AG04449 (cell line): ENCODE results near the gene CSNK1G2.

ENCODE experiments used
- CTCF ChIA-PET: fragments of 350-600 bp; formaldehyde crosslinking; extraction: SDS; loops from one replicate; lab custom pipeline; 2021; ENCODE audit warnings: antibody characterized with exemption; lab: Yijun Ruan, JAX
- POLR2A ChIA-PET: fragments of 400-600, 350-600 bp; formaldehyde crosslinking; extraction: SDS; loops from one replicate; lab custom pipeline; 2020; ENCODE audit warnings: antibody characterized with exemption, inconsistent platforms; lab: Yijun Ruan, JAX
- DNase-seq: peaks from one replicate; pipeline ENCODE4 v3.0.0-alpha.2; 2010; ENCODE audit warnings: low read depth, low spot score
- H3K4me3 ChIP-seq: 2 replicates; pipeline ENCODE4 v1.5.1; 2011; ENCODE audit warnings: low read depth, mild to moderate bottlenecking, control low read depth, low read length
- CTCF ChIP-seq: IDR thresholded peaks from one replicate; pipeline ENCODE4 v1.5.1; 2011; ENCODE audit warnings: mild to moderate bottlenecking, moderate library complexity, low read length, control low read depth, inconsistent platforms; ENCODE audit not compliant: insufficient read depth; ENCODE audit errors: missing control alignments

Gene CSNK1G2

GRCh38 chr19:1979642-1980041 lies 38.7 kb downstream of the CSNK1G2 start:
- no peak for DNase-seq
- CTCF ChIA-PET = no interaction called here
- no peak overlapping the region for H3K4me3 ChIP-seq
- no peak for TF ChIP-seq CTCF
- POLR2A ChIA-PET = no interaction called here

- DNase-seq = no peak
- POLR2A ChIA-PET = no interaction called here
- H3K4me3 ChIP-seq = no peak overlapping the region
- CTCF ChIA-PET = no interaction called here
- no peak for TF ChIP-seq CTCF
Measured at GRCh38 chr19:1980091-1980808, 39.3 kb downstream of the CSNK1G2 start.

GRCh38 chr19:1980809-1981181 lies 39.8 kb downstream of the CSNK1G2 start:
- CTCF ChIA-PET = interaction anchor here (1.2 kb wide), 1 partner anchor 16 kb away, joined by 3 read pairs; no protein-coding TSS in a partner anchor
- no peak for DNase-seq
- TF ChIP-seq CTCF = no peak
- POLR2A ChIA-PET = no interaction called here
- H3K4me3 ChIP-seq = no peak overlapping the region

GRCh38 chr19:1981253-1981652 lies 40.3 kb downstream of the CSNK1G2 start:
- no peak for DNase-seq
- no peak overlapping the region for H3K4me3 ChIP-seq
- no peak for TF ChIP-seq CTCF
- POLR2A ChIA-PET = no interaction called here
- CTCF ChIA-PET = interaction anchor here (1.2 kb wide), 1 partner anchor 15 kb away, joined by 3 read pairs; no protein-coding TSS in a partner anchor

- H3K4me3 ChIP-seq = no peak overlapping the region
- ChIA-PET CTCF (no interaction called here), POLR2A (no interaction called here)
- DNase-seq = no peak
- no peak for TF ChIP-seq CTCF
Measured at GRCh38 chr19:1984357-1984756, 43.4 kb downstream of the CSNK1G2 start.

GRCh38 chr19:1985588-1986356 lies 44.8 kb downstream of the CSNK1G2 start:
- POLR2A ChIA-PET = no interaction called here
- no peak for TF ChIP-seq CTCF
- DNase-seq = no peak
- H3K4me3 ChIP-seq = no peak overlapping the region
- CTCF ChIA-PET = no interaction called here
